HPDE6-E6E7 (cell line): Measurements from ENCODE around the gene AGAP2.
A peak's percentile ranks its signal among the peaks of the same experiment; 100 is the strongest.

Experiments used
- DNase-seq: peaks from one replicate; pipeline ENCODE4 v3.0.0; 2011; ENCODE audit warnings: missing footprints; ENCODE audit errors: extremely low spot score

AGAP2 gene

GRCh38 chr12:57767305-57767698, 28.8 kb upstream of the AGAP2 start:
- no peak for DNase-seq

- no peak for DNase-seq
Observed at GRCh38 chr12:57766464-57767304, 28.1 kb upstream of the AGAP2 start, which contains the start of gene CYP27B1. Gene CYP27B1, minus strand, starts transcription at chr12:57767078. Its CDS starts 37 bp downstream, at chr12:57767041.

GRCh38 chr12:57765698-57766463, 27.3 kb upstream of the AGAP2 start:
- DNase-seq = no peak

- DNase-seq = peak; percentile 64
Observed at GRCh38 chr12:57765003-57765697, 26.6 kb upstream of the AGAP2 start.

GRCh38 chr12:57764662-57765002, 26.1 kb upstream of the AGAP2 start:
- no peak for DNase-seq

GRCh38 chr12:57763881-57764661, 25.5 kb upstream of the AGAP2 start:
- DNase-seq = no peak

GRCh38 chr12:57762463-57762862, 23.9 kb upstream of the AGAP2 start:
- DNase-seq = no peak

GRCh38 chr12:57761391-57761998, 23.0 kb upstream of the AGAP2 start:
- no peak for DNase-seq

- DNase-seq = no peak
Observed at GRCh38 chr12:57760347-57760982, 21.9 kb upstream of the AGAP2 start.

- DNase-seq = no peak
Observed at GRCh38 chr12:57759360-57759980, 20.9 kb upstream of the AGAP2 start.

GRCh38 chr12:57758552-57759359, 20.2 kb upstream of the AGAP2 start:
- no peak for DNase-seq

GRCh38 chr12:57757771-57758170, 19.2 kb upstream of the AGAP2 start:
- DNase-seq = no peak

GRCh38 chr12:57756406-57757341, 18.1 kb upstream of the AGAP2 start:
- no peak for DNase-seq

GRCh38 chr12:57755454-57756372, 17.2 kb upstream of the AGAP2 start:
- DNase-seq = no peak

GRCh38 chr12:57755194-57755453, 16.6 kb upstream of the AGAP2 start:
- no peak for DNase-seq

GRCh38 chr12:57754411-57755193, 16.1 kb upstream of the AGAP2 start, which contains the start of gene MARCHF9:
Gene MARCHF9, plus strand, starts transcription at chr12:57755103. Its CDS starts 426 bp downstream, at chr12:57755529.
- peak; percentile 74 for DNase-seq
